SK-MEL-5 (cell line): ENCODE results near the gene CRCP. TPM values are rescaled to one million over a fixed set of nuclear protein-coding genes. Genes with fewer than 3 reads are reported as not detected.

ENCODE experiments used
- total RNA-seq: library from RNA; depleted of rRNA; stranded (reverse); fragments of >200 nt; shearing (Covaris generic); gene quantifications from 2 replicates; pipeline ENCODE4 v1.2.3, GENCODE V29; 2014; rRNA removed

The CRCP gene
- total RNA-seq, 1 experiment from 2014 or later, result 45.4 TPM

Other genes starting within 250 kb of the CRCP start
- gene VKORC1L1, start 241.8 kb upstream of the CRCP start, total RNA-seq, result 16.6 and 19.4 TPM in 2 replicates
- 57.7 and 68.7 TPM in 2 replicates for gene GUSB, start 132.6 kb upstream of the CRCP start, total RNA-seq
- 28.0 and 31.8 TPM in 2 replicates for gene ASL, start 39.0 kb upstream of the CRCP start, total RNA-seq
- gene TPST1, start 90.5 kb downstream of the CRCP start, total RNA-seq, result 56.6 and 62.3 TPM in 2 replicates